Measurements from ENCODE around the gene STARD10. TPM values are rescaled to one million over a fixed set of nuclear protein-coding genes. Genes with fewer than 3 reads are reported as not detected.

Gene STARD10
- total and polyA plus RNA-seq, 10 donors, result 19.7 to 46.7 (median 27.9) TPM

GRCh38 chr11:72706579-72706978 is 87.3 kb downstream of the STARD10 start:
- 82 to 89% (median 85%) methylated on average over 5 of the region's 5 CpGs for WGBS, 5 donors
- Histone ChIP-seq H3K4me3 (no peak overlapping the region), H3K4me1 (peaks cover 0 to 65% (median 9%) of the 10 kb centered on the region in 6 donors), H3K27ac (peak overlapping the region in 3 of 8 donors; percentile 0 to 11 (median 8)), H3K9me3 (no peaks in the 10 kb centered on the region), H3K27me3 (replicated peaks in 1 of 7) (no peaks in the 10 kb centered on the region), H3K36me3 (peaks cover 0 to 100% (median 98%) of the 10 kb centered on the region in 6 donors)
- DNase-seq, result no peak
- no peak for TF ChIP-seq POLR2A (IDR thresholded peaks at IDR 0.05)
- no peak for TF ChIP-seq POLR2AphosphoS5 (IDR thresholded peaks at IDR 0.05)
- no peak for TF ChIP-seq CTCF (IDR thresholded peaks at IDR 0.05 in 8 of 11, conservative IDR thresholded peaks at IDR 0.05 in 3 of 11)
- intact Hi-C loops (cut with DNase I; ENCODE audit: low total_unique reads), result no loop called here

GRCh38 chr11:72705442-72706365 is 88.1 kb downstream of the STARD10 start:
- intact Hi-C loops (cut with DNase I; ENCODE audit: low total_unique reads), result no loop called here
- H3K27ac ChIP-seq, result peak overlapping the region in 3 of 8 donors; percentile 0 to 57 (median 11)
- DNase-seq, result no peak
- H3K4me1 ChIP-seq, result peaks cover 0 to 61% (median 5%) of the 10 kb centered on the region in 6 donors
- H3K36me3 ChIP-seq, result peaks cover 0 to 100% (median 98%) of the 10 kb centered on the region in 6 donors
- TF ChIP-seq POLR2AphosphoS5 (IDR thresholded peaks at IDR 0.05) (peak in 2 of 3 donors; percentile 4 to 47), POLR2A (IDR thresholded peaks at IDR 0.05) (no peak), CTCF (IDR thresholded peaks at IDR 0.05 in 8 of 11, conservative IDR thresholded peaks at IDR 0.05 in 3 of 11) (no peak)
- H3K4me3 ChIP-seq, result no peak overlapping the region
- no peaks in the 10 kb centered on the region for H3K27me3 ChIP-seq (replicated peaks in 1 of 7)
- H3K9me3 ChIP-seq, result no peaks in the 10 kb centered on the region
- 89 to 93% (median 91%) methylated on average over 10 to 12 of the region's 12 CpGs for WGBS, 5 donors

DNA sequence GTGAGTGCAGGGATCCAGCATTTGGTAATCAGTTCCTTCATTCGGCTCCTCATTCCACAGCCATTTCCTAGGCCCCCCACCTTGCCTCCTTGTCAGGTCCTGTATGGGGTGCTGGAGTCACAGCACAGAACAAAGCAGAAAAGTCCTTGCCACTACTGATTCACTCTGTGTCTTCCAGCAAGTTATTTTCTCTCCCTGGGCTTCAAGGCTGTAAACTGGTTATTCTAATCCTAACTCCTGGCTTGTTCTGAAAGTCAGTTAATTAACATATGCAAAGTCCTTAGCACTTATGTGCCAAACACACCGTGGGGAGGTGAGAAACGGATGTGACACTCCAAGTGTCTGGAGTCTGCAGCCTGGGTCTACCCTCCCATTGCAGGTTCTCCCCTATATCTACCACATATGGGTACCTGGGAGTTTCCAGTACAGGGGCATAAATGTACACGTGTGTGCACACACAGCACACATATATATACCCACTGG is 89.0 kb downstream of the STARD10 start:
- 63 to 85% (median 72%) methylated on average over 4 of the region's 4 CpGs for WGBS, 5 donors
- Histone ChIP-seq H3K9me3 (no peaks in the 10 kb centered on the region), H3K4me3 (no peak overlapping the region), H3K27ac (peak overlapping the region in 4 of 8 donors; percentile 45 to 69 (median 60)), H3K36me3 (peaks cover 0 to 100% (median 98%) of the 10 kb centered on the region in 6 donors), H3K27me3 (replicated peaks in 1 of 7) (no peaks in the 10 kb centered on the region), H3K4me1 (peaks cover 0 to 57% (median 3%) of the 10 kb centered on the region in 6 donors)
- intact Hi-C loops (cut with DNase I; ENCODE audit: low total_unique reads), result no loop called here
- no peak for TF ChIP-seq POLR2AphosphoS5 (IDR thresholded peaks at IDR 0.05)
- TF ChIP-seq CTCF (IDR thresholded peaks at IDR 0.05 in 8 of 11, conservative IDR thresholded peaks at IDR 0.05 in 3 of 11), result no peak
- no peak for TF ChIP-seq POLR2A (IDR thresholded peaks at IDR 0.05)
- no peak for DNase-seq

Small RNA genes lying within 50 kb of the gene (microRNA-seq; reads per million reads assigned to microRNA genes)
- 0 reads per million in 3 donors for gene MIR4692

Small RNA genes lying within 50 kb of the gene (small RNA-seq; reads per million reads assigned to genes)
- 0 reads per million in 4 donors for gene MIR4692
- 0 reads per million in 4 donors for gene RF00019

Other genes with a start within 250 kb of the STARD10 start
- 100 to 1,000 TPM; 244 to 584 (median 346) TPM for gene PDE2A, start 119.6 kb downstream of the STARD10 start, total RNA-seq
- 100 to 1,000 TPM in 1 of 3 donors, 10 to 100 TPM in 2; 58.2 to 158 (median 72.8) TPM for gene PDE2A, start 119.6 kb downstream of the STARD10 start, polyA plus RNA-seq
- gene ARAP1, start 41.6 kb downstream of the STARD10 start, total RNA-seq, result 100 to 1,000 TPM; 248 to 365 (median 278) TPM
- gene ARAP1, start 41.6 kb downstream of the STARD10 start, polyA plus RNA-seq, result 100 to 1,000 TPM in 2 of 3 donors, 10 to 100 TPM in 1; 76.7 to 176 (median 127) TPM
- 100 to 1,000 TPM; 212 to 368 (median 234) TPM for gene ATG16L2, start 20.4 kb upstream of the STARD10 start, total RNA-seq
- 100 to 1,000 TPM in 2 of 3 donors, 10 to 100 TPM in 1; 96.9 to 343 (median 341) TPM for gene ATG16L2, start 20.4 kb upstream of the STARD10 start, polyA plus RNA-seq

Data from spleen (tissue), 11 donors.